HEK293 (cell line): ENCODE results near the gene HIVEP2.
A peak's percentile ranks its signal among the peaks of the same experiment; 100 is the strongest.

Source experiments
- CTCF ChIA-PET: fragments of 350-600 bp; formaldehyde crosslinking; extraction: SDS; loops from one replicate; lab custom pipeline; 2021; ENCODE audit warnings: antibody characterized with exemption; lab: Yijun Ruan, JAX
- POLR2A ChIA-PET: fragments of 300-600 bp; formaldehyde crosslinking; extraction: SDS; loops from one replicate; lab custom pipeline; 2020; ENCODE audit warnings: antibody characterized with exemption, inconsistent platforms; lab: Yijun Ruan, JAX
- H3K27ac ChIP-seq: fragments of 200-500 bp; sonication (Bioruptor generic); 2 replicates; pipeline ENCODE4 v1.5.1; 2014; ENCODE audit warnings: low read depth, low read length, control low read depth, inconsistent platforms; ENCODE audit errors: extremely low read depth
- H3K36me3 ChIP-seq, 2 experiments: fragments of 200-500 bp in 1 of 2; sonication (Bioruptor generic) in 1 of 2; 1 replicate in 1 of 2; 2 replicates in 1 of 2; pipeline ENCODE4 v1.5.1; 2014 to 2017; ENCODE audit warnings: inconsistent platforms in 2 of 2, low read length in 2 of 2; ENCODE audit not compliant: control insufficient read depth in 2 of 2, insufficient read depth in 1 of 2
- H3K4me1 ChIP-seq: fragments of 200-500 bp; sonication (Bioruptor generic); 2 replicates; pipeline ENCODE4 v1.5.1; 2014; ENCODE audit warnings: mild to moderate bottlenecking, low read length, inconsistent platforms; ENCODE audit not compliant: control insufficient read depth, insufficient read depth
- H3K4me3 ChIP-seq: 2 replicates; pipeline ENCODE4 v1.5.1; 2011; ENCODE audit warnings: low read depth, mild to moderate bottlenecking, control low read depth, low read length, moderate library complexity
- H3K9me3 ChIP-seq: fragments of 200-500 bp; sonication (Bioruptor generic); 2 replicates; pipeline ENCODE4 v1.5.1; 2014; ENCODE audit warnings: low read depth, low read length, inconsistent platforms; ENCODE audit not compliant: control insufficient read depth, insufficient read depth
- BCL11A ChIP-seq: fragments of 450-650 bp; formaldehyde crosslinking; IDR thresholded peaks from 2 replicates; pipeline ENCODE4 v1.5.1; 2016; ENCODE audit warnings: low read depth, missing biosample characterization, missing genetic modification characterization
- GFI1B ChIP-seq: fragments of 450-650 bp; formaldehyde crosslinking; IDR thresholded peaks from 2 replicates; pipeline ENCODE4 v1.5.1; 2016; ENCODE audit warnings: missing biosample characterization, missing genetic modification characterization
- SALL2 ChIP-seq: fragments of 450-650 bp; formaldehyde crosslinking; IDR thresholded peaks from 2 replicates; pipeline ENCODE4 v1.5.0; 2017; ENCODE audit warnings: missing biosample characterization, mild to moderate bottlenecking, missing genetic modification characterization, borderline replicate concordance
- SP3 ChIP-seq: fragments of 450-650 bp; formaldehyde crosslinking; IDR thresholded peaks from 2 replicates; pipeline ENCODE4 v1.5.1; 2016; ENCODE audit warnings: missing biosample characterization, missing genetic modification characterization
- ZBTB21 ChIP-seq: fragments of 450-650 bp; formaldehyde crosslinking; IDR thresholded peaks from 2 replicates; pipeline ENCODE4 v1.5.1; 2017; ENCODE audit warnings: missing biosample characterization, missing genetic modification characterization
- ZBTB48 ChIP-seq: fragments of 450-650 bp; formaldehyde crosslinking; IDR thresholded peaks from 2 replicates; pipeline ENCODE4 v1.5.1; 2016; ENCODE audit warnings: missing biosample characterization, missing genetic modification characterization
- ZFP69B ChIP-seq: fragments of 450-650 bp; formaldehyde crosslinking; IDR thresholded peaks from 2 replicates; pipeline ENCODE4 v1.5.1; 2016; ENCODE audit warnings: missing biosample characterization, missing genetic modification characterization
- ZNF169 ChIP-seq: fragments of 450-650 bp; formaldehyde crosslinking; IDR thresholded peaks from 2 replicates; pipeline ENCODE4 v1.5.1; 2016; ENCODE audit warnings: missing biosample characterization, missing genetic modification characterization
- ZNF2 ChIP-seq: fragments of 450-650 bp; formaldehyde crosslinking; IDR thresholded peaks from 2 replicates; pipeline ENCODE4 v1.5.1; 2016; ENCODE audit warnings: missing biosample characterization, missing genetic modification characterization
- ZNF223 ChIP-seq: fragments of 450-650 bp; formaldehyde crosslinking; IDR thresholded peaks from 2 replicates; pipeline ENCODE4 v1.5.1; 2016; ENCODE audit warnings: missing biosample characterization, missing genetic modification characterization
- ZNF292 ChIP-seq: fragments of 450-650 bp; formaldehyde crosslinking; IDR thresholded peaks from 2 replicates; pipeline ENCODE4 v1.5.1; 2016; ENCODE audit warnings: low read depth, missing biosample characterization, missing genetic modification characterization, borderline replicate concordance
- ZNF302 ChIP-seq: fragments of 450-650 bp; formaldehyde crosslinking; IDR thresholded peaks from 2 replicates; pipeline ENCODE4 v1.5.1; 2016; ENCODE audit warnings: missing biosample characterization, missing genetic modification characterization, low read depth
- ZNF335 ChIP-seq: fragments of 450-650 bp; formaldehyde crosslinking; conservative IDR thresholded peaks from 2 replicates; pipeline ENCODE4 v1.5.1; 2016; ENCODE audit warnings: missing biosample characterization, missing genetic modification characterization
- ZNF501 ChIP-seq: fragments of 450-650 bp; formaldehyde crosslinking; IDR thresholded peaks from 2 replicates; pipeline ENCODE4 v1.5.1; 2016; ENCODE audit warnings: missing biosample characterization, missing genetic modification characterization
- TF ChIP-seq, protein P1 (sequence below): fragments of 450-650 bp; formaldehyde crosslinking; IDR thresholded peaks from 2 replicates; pipeline ENCODE4 v1.5.1; 2016; ENCODE audit warnings: missing biosample characterization, missing genetic modification characterization
- TF ChIP-seq, protein P2 (sequence below): fragments of 450-650 bp; formaldehyde crosslinking; IDR thresholded peaks from 2 replicates; pipeline ENCODE4 v1.5.1; 2017; ENCODE audit warnings: missing biosample characterization, missing genetic modification characterization
- TF ChIP-seq, protein P3 (sequence below): fragments of 450-650 bp; formaldehyde crosslinking; IDR thresholded peaks from 2 replicates; pipeline ENCODE4 v1.5.1; 2016; ENCODE audit warnings: missing biosample characterization, missing genetic modification characterization, low read depth
- TF ChIP-seq, protein P4 (sequence below): fragments of 450-650 bp; formaldehyde crosslinking; conservative IDR thresholded peaks from 2 replicates; pipeline ENCODE4 v1.5.1; 2016; ENCODE audit warnings: low read depth, missing biosample characterization, missing genetic modification characterization

Gene HIVEP2

GRCh38 chr6:142898927-142899895, 45.8 kb downstream of the HIVEP2 start (continued):
- TF ChIP-seq ZFP69B (tag by site-specific recombination) (no peak), ZNF2 (no peak), GFI1B (tag by site-specific recombination) (no peak)

DNA sequence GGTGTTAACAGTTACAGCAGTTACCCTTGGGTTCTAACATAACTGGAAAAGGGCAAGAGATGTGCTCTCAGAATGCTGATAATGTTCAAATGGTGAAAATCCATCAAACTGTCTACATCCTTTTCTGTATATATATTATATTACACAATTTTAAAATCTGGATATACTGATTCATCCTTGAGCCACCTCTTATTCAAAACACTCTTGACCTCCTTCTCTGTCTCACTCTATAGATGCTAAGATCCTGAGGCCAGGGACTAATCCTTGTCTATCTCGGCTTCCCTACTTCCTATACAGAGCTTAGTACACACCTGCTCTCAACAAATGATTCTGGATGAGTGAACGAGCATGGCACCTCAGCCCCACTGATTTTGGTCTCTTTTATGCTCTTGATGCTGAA, 47.3 kb downstream of the HIVEP2 start:
- Histone ChIP-seq H3K4me3 (no peak overlapping the region), H3K9me3 (no peaks in the 10 kb centered on the region), H3K27ac (no peak overlapping the region), H3K4me1 (peaks cover 22% of the 10 kb centered on the region), H3K36me3 (no peaks in the 10 kb centered on the region)
- CTCF ChIA-PET = no interaction called here
- TF ChIP-seq ZNF292 (tag by site-specific recombination) = no peak
- no peak for TF ChIP-seq SP3 (tag by site-specific recombination)
- TF ChIP-seq, protein P1, sequence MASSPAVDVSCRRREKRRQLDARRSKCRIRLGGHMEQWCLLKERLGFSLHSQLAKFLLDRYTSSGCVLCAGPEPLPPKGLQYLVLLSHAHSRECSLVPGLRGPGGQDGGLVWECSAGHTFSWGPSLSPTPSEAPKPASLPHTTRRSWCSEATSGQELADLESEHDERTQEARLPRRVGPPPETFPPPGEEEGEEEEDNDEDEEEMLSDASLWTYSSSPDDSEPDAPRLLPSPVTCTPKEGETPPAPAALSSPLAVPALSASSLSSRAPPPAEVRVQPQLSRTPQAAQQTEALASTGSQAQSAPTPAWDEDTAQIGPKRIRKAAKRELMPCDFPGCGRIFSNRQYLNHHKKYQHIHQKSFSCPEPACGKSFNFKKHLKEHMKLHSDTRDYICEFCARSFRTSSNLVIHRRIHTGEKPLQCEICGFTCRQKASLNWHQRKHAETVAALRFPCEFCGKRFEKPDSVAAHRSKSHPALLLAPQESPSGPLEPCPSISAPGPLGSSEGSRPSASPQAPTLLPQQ (tag by site-specific recombination) = no peak
- TF ChIP-seq ZNF223 (tag by site-specific recombination) = no peak
- no peak for TF ChIP-seq BCL11A (tag by site-specific recombination)
- POLR2A ChIA-PET = no interaction called here

- TF ChIP-seq ZNF302 = no peak
- TF ChIP-seq, protein P2, sequence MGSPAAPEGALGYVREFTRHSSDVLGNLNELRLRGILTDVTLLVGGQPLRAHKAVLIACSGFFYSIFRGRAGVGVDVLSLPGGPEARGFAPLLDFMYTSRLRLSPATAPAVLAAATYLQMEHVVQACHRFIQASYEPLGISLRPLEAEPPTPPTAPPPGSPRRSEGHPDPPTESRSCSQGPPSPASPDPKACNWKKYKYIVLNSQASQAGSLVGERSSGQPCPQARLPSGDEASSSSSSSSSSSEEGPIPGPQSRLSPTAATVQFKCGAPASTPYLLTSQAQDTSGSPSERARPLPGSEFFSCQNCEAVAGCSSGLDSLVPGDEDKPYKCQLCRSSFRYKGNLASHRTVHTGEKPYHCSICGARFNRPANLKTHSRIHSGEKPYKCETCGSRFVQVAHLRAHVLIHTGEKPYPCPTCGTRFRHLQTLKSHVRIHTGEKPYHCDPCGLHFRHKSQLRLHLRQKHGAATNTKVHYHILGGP (tag by site-specific recombination) = no peak
- no peak for TF ChIP-seq SALL2 (tag by site-specific recombination)
- TF ChIP-seq, all 188 proteins: peak for 0
- Histone ChIP-seq H3K27ac (no peak overlapping the region), H3K4me1 (peaks cover 28% of the 10 kb centered on the region; the same call in 1 of the 2 replicates), H3K36me3 (no peaks in the 10 kb centered on the region), H3K4me3 (no peak overlapping the region), H3K9me3 (no peaks in the 10 kb centered on the region)
- CTCF ChIA-PET = interaction anchor here (0.7 to 1.0 kb wide), 2 partner anchors 45 to 526 kb away, joined by 3 to 7 read pairs; no protein-coding TSS in a partner anchor
- POLR2A ChIA-PET = no interaction called here
Measured at GRCh38 chr6:142896732-142897131, 48.2 kb downstream of the HIVEP2 start.

GRCh38 chr6:142893088-142893487, 51.9 kb downstream of the HIVEP2 start:
- Histone ChIP-seq H3K9me3 (no peaks in the 10 kb centered on the region), H3K4me1 (peaks cover 15% of the 10 kb centered on the region; the same call in 1 of the 2 replicates), H3K4me3 (no peak overlapping the region), H3K36me3 (no peaks in the 10 kb centered on the region), H3K27ac (no peak overlapping the region)
- ChIA-PET POLR2A (no interaction called here), CTCF (interaction anchor here (1.0 to 1.5 kb wide), 2 partner anchors 46 to 446 kb away, joined by 3 to 5 read pairs; no protein-coding TSS in a partner anchor)
- no peak for TF ChIP-seq ZNF501 (tag by site-specific recombination)
- TF ChIP-seq ZNF335 (tag by site-specific recombination) = no peak
- TF ChIP-seq SALL2 (tag by site-specific recombination) = no peak
- TF ChIP-seq, protein P3, sequence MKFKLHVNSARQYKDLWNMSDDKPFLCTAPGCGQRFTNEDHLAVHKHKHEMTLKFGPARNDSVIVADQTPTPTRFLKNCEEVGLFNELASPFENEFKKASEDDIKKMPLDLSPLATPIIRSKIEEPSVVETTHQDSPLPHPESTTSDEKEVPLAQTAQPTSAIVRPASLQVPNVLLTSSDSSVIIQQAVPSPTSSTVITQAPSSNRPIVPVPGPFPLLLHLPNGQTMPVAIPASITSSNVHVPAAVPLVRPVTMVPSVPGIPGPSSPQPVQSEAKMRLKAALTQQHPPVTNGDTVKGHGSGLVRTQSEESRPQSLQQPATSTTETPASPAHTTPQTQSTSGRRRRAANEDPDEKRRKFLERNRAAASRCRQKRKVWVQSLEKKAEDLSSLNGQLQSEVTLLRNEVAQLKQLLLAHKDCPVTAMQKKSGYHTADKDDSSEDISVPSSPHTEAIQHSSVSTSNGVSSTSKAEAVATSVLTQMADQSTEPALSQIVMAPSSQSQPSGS (tag by site-specific recombination) = peak; percentile 89
- 0 out of 2 replicates have a peak, but pooled peaks have one; percentile 24 for TF ChIP-seq ZBTB48 (tag by site-specific recombination)
- TF ChIP-seq, protein P4, sequence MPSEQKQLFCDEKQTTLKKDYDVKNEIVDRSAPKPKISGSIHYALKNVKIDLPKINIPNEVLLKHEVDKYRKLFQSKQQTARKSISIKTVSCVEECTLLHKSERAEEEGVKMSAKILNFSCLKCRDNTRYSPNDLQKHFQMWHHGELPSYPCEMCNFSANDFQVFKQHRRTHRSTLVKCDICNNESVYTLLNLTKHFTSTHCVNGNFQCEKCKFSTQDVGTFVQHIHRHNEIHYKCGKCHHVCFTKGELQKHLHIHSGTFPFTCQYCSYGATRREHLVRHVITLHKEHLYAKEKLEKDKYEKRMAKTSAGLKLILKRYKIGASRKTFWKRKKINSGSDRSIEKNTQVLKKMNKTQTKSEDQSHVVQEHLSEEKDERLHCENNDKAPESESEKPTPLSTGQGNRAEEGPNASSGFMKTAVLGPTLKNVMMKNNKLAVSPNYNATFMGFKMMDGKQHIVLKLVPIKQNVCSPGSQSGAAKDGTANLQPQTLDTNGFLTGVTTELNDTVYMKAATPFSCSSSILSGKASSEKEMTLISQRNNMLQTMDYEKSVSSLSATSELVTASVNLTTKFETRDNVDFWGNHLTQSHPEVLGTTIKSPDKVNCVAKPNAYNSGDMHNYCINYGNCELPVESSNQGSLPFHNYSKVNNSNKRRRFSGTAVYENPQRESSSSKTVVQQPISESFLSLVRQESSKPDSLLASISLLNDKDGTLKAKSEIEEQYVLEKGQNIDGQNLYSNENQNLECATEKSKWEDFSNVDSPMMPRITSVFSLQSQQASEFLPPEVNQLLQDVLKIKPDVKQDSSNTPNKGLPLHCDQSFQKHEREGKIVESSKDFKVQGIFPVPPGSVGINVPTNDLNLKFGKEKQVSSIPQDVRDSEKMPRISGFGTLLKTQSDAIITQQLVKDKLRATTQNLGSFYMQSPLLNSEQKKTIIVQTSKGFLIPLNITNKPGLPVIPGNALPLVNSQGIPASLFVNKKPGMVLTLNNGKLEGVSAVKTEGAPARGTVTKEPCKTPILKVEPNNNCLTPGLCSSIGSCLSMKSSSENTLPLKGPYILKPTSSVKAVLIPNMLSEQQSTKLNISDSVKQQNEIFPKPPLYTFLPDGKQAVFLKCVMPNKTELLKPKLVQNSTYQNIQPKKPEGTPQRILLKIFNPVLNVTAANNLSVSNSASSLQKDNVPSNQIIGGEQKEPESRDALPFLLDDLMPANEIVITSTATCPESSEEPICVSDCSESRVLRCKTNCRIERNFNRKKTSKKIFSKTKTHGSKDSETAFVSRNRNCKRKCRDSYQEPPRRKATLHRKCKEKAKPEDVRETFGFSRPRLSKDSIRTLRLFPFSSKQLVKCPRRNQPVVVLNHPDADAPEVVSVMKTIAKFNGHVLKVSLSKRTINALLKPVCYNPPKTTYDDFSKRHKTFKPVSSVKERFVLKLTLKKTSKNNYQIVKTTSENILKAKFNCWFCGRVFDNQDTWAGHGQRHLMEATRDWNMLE = no peak
- TF ChIP-seq ZBTB21 = peak; percentile 61
- no peak for TF ChIP-seq ZNF169 (tag by site-specific recombination)
